GM23338 (cell line): Measurements from ENCODE around the gene SDHB. TPM values are rescaled to one million over a fixed set of nuclear protein-coding genes. Genes with fewer than 3 reads are reported as not detected.

ENCODE experiments used
- ATAC-seq: fragments of 200-7000 bp; cut with Tn5 transposase; 3 replicates; pipeline ENCODE4 v1.9.1; 2020
- DNase-seq: peaks from one replicate; pipeline ENCODE4 v3.0.0-alpha.2; 2015; ENCODE audit warnings: low spot score
- H2AFZ ChIP-seq: fragments of 200-600 bp; sonication (generic); 2 replicates; pipeline ENCODE4 v1.8.0; 2016; ENCODE audit warnings: antibody characterized with exemption, mild to moderate bottlenecking, moderate library complexity
- H3F3A ChIP-seq: fragments of 200-600 bp; sonication (generic); replicated peaks from 2 replicates; pipeline ENCODE4 v1.8.0; 2017; ENCODE audit warnings: antibody characterized with exemption, mixed run types, low read depth
- H3K27ac ChIP-seq: fragments of 200-600 bp; sonication (generic); 2 replicates; pipeline ENCODE4 v1.6.1; 2016; ENCODE audit warnings: low read depth
- H3K27me3 ChIP-seq: fragments of 200-600 bp; sonication (generic); 2 replicates; pipeline ENCODE4 v1.8.0; 2016; ENCODE audit warnings: mild to moderate bottlenecking, mixed run types, moderate library complexity; ENCODE audit not compliant: insufficient read depth
- H3K36me3 ChIP-seq: fragments of 200-600 bp; sonication (generic); 2 replicates; pipeline ENCODE4 v1.8.0; 2016; ENCODE audit warnings: mild to moderate bottlenecking; ENCODE audit not compliant: insufficient read depth
- H3K4me1 ChIP-seq: fragments of 200-600 bp; sonication (generic); 2 replicates; pipeline ENCODE4 v1.8.0; 2016; ENCODE audit warnings: mild to moderate bottlenecking, moderate library complexity; ENCODE audit not compliant: insufficient read depth
- H3K4me2 ChIP-seq: fragments of 200-600 bp; sonication (generic); 2 replicates; pipeline ENCODE4 v1.7.1; 2017; ENCODE audit warnings: mixed run types
- H3K4me3 ChIP-seq: fragments of 200-600 bp; sonication (generic); 2 replicates; pipeline ENCODE4 v1.6.1; 2016; ENCODE audit warnings: mixed run types
- H3K79me2 ChIP-seq: fragments of 200-600 bp; sonication (generic); replicated peaks from 2 replicates; pipeline ENCODE4 v1.8.0; 2017; ENCODE audit warnings: mild to moderate bottlenecking; ENCODE audit not compliant: insufficient read depth
- H3K9me2 ChIP-seq: fragments of 200-600 bp; sonication (generic); 2 replicates; pipeline ENCODE4 v1.8.0; 2017; ENCODE audit not compliant: insufficient read depth
- H4K20me1 ChIP-seq: fragments of 200-600 bp; sonication (generic); replicated peaks from 2 replicates; pipeline ENCODE4 v1.8.0; 2017; ENCODE audit warnings: mild to moderate bottlenecking; ENCODE audit not compliant: insufficient read depth
- H3K27ac Mint-ChIP-seq: 2 replicates; pipeline ENCODE4 v1.8.0; 2020; ENCODE audit warnings: inconsistent platforms, mild to moderate bottlenecking, moderate library complexity, mixed read lengths
- H3K27me3 Mint-ChIP-seq: 3 replicates; pipeline ENCODE4 v1.8.0; 2022; ENCODE audit warnings: low read depth, mild to moderate bottlenecking, moderate library complexity, mixed read lengths, inconsistent platforms; ENCODE audit not compliant: insufficient read depth, poor library complexity
- H3K36me3 Mint-ChIP-seq: 3 replicates; pipeline ENCODE4 v1.8.0; 2021; ENCODE audit warnings: low read depth, mild to moderate bottlenecking, inconsistent platforms, moderate library complexity, mixed read lengths
- H3K4me1 Mint-ChIP-seq: 3 replicates; pipeline ENCODE4 v1.8.0; 2020; ENCODE audit warnings: mild to moderate bottlenecking, inconsistent platforms, mixed read lengths
- H3K4me3 Mint-ChIP-seq: 3 replicates; pipeline ENCODE4 v1.8.0; 2021; ENCODE audit warnings: moderate library complexity, mild to moderate bottlenecking, inconsistent platforms, mixed read lengths
- H3K9me3 Mint-ChIP-seq: 3 replicates; pipeline ENCODE4 v1.8.0; 2020; ENCODE audit warnings: moderate library complexity, mild to moderate bottlenecking, inconsistent platforms, mixed read lengths
- CREB1 ChIP-seq: fragments of 250-450 bp; sonication (Bioruptor Pico); IDR thresholded peaks from 2 replicates; pipeline ENCODE4 v1.5.0; 2020; ENCODE audit warnings: low read depth, mild to moderate bottlenecking, moderate library complexity
- EZH2 ChIP-seq: fragments of 200-600 bp; sonication (generic); IDR thresholded peaks from one replicate; pipeline ENCODE4 v1.8.0; 2017; ENCODE audit warnings: antibody characterized with exemption, mild to moderate bottlenecking, low read depth; ENCODE audit not compliant: unreplicated experiment
- EZH2phosphoT487 ChIP-seq: fragments of 200-600 bp; sonication (generic); IDR thresholded peaks from one replicate; pipeline ENCODE4 v1.8.1; 2018; ENCODE audit warnings: antibody characterized with exemption; ENCODE audit not compliant: unreplicated experiment
- JUNB ChIP-seq: IDR thresholded peaks from one replicate; pipeline ENCODE4 v1.6.1; 2016; ENCODE audit warnings: antibody characterized with exemption; ENCODE audit not compliant: unreplicated experiment
- NANOG ChIP-seq: IDR thresholded peaks from 2 replicates; pipeline ENCODE4 v1.6.1; 2016; ENCODE audit warnings: antibody characterized with exemption, borderline replicate concordance
- POLR2AphosphoS5 ChIP-seq: IDR thresholded peaks from 2 replicates; pipeline ENCODE4 v1.6.1; 2016; ENCODE audit warnings: antibody characterized with exemption, low read depth
- STAT1 ChIP-seq: IDR thresholded peaks from one replicate; pipeline ENCODE4 v1.6.1; 2016; ENCODE audit warnings: antibody characterized with exemption; ENCODE audit not compliant: unreplicated experiment
- ZNF114 ChIP-seq: fragments of 250-450 bp; sonication (Bioruptor Pico); IDR thresholded peaks from 2 replicates; pipeline ENCODE4 v1.5.0; 2020; ENCODE audit warnings: mild to moderate bottlenecking, moderate library complexity
- ZNF331 ChIP-seq: fragments of 250-450 bp; sonication (Bioruptor Pico); IDR thresholded peaks from 2 replicates; pipeline ENCODE4 v1.5.0; 2020; ENCODE audit warnings: low read depth, mild to moderate bottlenecking, moderate library complexity
- polyA plus RNA-seq: library from polyadenylated mRNA; unstranded; fragments of >200 nt; fragmentation: Nextera tagmentation; extraction: Ambion mirVana; gene quantifications from 2 replicates; pipeline ENCODE4 v1.2.1, GENCODE V29; 2016
- total RNA-seq: library from RNA; depleted of rRNA; stranded (reverse); fragments of >200 nt; shearing (Covaris generic); gene quantifications from 2 replicates; pipeline ENCODE4 v1.2.3, GENCODE V29; 2014
- TF ChIP-seq, protein P1 (sequence below): fragments of 250-450 bp; sonication (Bioruptor Pico); IDR thresholded peaks from 2 replicates; pipeline ENCODE4 v1.5.0; 2020; ENCODE audit warnings: mild to moderate bottlenecking, moderate library complexity
- TF ChIP-seq, protein P2 (sequence below), 2 experiments: fragments of 200-600 bp in 1 of 2; sonication (generic) in 1 of 2; conservative IDR thresholded peaks; 2 replicates each; pipeline versions ENCODE4 v1.5.1 to v1.6.1; 2016 to 2017; ENCODE audit warnings: antibody characterized with exemption in 2 of 2, low read depth in 2 of 2, mild to moderate bottlenecking in 2 of 2, moderate library complexity in 1 of 2
- TF ChIP-seq, protein P3 (sequence below): IDR thresholded peaks from one replicate; pipeline ENCODE4 v1.6.1; 2018; ENCODE audit warnings: antibody characterized with exemption; ENCODE audit not compliant: unreplicated experiment
- TF ChIP-seq, protein P4 (sequence below): IDR thresholded peaks from 2 replicates; pipeline ENCODE4 v1.6.1; 2016; ENCODE audit warnings: antibody characterized with exemption

Gene SDHB
- total and polyA plus RNA-seq, 2 experiments from 2014 or later: 72.8 to 112 TPM

DNA sequence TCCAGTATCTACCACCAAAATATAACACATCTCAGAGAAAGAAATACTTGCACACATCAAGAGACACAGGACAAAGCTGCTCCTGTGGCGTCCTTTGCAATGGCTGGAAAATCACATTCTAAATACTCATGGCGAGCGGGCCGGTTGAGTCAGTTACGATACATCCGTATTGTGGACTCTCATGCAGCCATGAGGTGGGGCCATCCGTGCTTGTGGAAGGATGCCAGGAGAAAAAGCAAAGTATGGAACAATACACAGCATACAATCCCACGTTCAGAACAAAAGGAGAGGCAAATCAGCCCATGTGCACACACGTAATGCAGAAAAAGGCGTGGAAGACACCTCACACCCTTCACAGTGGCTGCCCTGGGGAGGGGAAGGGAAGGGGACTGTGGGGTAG is 55.2 kb downstream of the SDHB start (continued):
- TF ChIP-seq, protein P1, sequence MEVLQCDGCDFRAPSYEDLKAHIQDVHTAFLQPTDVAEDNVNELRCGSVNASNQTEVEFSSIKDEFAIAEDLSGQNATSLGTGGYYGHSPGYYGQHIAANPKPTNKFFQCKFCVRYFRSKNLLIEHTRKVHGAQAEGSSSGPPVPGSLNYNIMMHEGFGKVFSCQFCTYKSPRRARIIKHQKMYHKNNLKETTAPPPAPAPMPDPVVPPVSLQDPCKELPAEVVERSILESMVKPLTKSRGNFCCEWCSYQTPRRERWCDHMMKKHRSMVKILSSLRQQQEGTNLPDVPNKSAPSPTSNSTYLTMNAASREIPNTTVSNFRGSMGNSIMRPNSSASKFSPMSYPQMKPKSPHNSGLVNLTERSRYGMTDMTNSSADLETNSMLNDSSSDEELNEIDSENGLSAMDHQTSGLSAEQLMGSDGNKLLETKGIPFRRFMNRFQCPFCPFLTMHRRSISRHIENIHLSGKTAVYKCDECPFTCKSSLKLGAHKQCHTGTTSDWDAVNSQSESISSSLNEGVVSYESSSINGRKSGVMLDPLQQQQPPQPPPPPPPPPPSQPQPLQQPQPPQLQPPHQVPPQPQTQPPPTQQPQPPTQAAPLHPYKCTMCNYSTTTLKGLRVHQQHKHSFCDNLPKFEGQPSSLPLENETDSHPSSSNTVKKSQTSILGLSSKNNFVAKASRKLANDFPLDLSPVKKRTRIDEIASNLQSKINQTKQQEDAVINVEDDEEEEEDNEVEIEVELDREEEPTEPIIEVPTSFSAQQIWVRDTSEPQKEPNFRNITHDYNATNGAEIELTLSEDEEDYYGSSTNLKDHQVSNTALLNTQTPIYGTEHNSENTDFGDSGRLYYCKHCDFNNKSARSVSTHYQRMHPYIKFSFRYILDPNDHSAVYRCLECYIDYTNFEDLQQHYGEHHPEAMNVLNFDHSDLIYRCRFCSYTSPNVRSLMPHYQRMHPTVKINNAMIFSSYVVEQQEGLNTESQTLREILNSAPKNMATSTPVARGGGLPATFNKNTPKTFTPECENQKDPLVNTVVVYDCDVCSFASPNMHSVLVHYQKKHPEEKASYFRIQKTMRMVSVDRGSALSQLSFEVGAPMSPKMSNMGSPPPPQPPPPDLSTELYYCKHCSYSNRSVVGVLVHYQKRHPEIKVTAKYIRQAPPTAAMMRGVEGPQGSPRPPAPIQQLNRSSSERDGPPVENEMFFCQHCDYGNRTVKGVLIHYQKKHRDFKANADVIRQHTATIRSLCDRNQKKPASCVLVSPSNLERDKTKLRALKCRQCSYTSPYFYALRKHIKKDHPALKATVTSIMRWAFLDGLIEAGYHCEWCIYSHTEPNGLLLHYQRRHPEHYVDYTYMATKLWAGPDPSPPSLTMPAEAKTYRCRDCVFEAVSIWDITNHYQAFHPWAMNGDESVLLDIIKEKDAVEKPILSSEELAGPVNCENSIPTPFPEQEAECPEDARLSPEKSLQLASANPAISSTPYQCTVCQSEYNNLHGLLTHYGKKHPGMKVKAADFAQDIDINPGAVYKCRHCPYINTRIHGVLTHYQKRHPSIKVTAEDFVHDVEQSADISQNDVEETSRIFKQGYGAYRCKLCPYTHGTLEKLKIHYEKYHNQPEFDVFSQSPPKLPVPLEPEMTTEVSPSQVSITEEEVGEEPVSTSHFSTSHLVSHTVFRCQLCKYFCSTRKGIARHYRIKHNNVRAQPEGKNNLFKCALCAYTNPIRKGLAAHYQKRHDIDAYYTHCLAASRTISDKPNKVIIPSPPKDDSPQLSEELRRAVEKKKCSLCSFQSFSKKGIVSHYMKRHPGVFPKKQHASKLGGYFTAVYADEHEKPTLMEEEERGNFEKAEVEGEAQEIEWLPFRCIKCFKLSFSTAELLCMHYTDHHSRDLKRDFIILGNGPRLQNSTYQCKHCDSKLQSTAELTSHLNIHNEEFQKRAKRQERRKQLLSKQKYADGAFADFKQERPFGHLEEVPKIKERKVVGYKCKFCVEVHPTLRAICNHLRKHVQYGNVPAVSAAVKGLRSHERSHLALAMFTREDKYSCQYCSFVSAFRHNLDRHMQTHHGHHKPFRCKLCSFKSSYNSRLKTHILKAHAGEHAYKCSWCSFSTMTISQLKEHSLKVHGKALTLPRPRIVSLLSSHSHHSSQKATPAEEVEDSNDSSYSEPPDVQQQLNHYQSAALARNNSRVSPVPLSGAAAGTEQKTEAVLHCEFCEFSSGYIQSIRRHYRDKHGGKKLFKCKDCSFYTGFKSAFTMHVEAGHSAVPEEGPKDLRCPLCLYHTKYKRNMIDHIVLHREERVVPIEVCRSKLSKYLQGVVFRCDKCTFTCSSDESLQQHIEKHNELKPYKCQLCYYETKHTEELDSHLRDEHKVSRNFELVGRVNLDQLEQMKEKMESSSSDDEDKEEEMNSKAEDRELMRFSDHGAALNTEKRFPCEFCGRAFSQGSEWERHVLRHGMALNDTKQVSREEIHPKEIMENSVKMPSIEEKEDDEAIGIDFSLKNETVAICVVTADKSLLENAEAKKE (CRISPR knock-in tag): no peak

DNA sequence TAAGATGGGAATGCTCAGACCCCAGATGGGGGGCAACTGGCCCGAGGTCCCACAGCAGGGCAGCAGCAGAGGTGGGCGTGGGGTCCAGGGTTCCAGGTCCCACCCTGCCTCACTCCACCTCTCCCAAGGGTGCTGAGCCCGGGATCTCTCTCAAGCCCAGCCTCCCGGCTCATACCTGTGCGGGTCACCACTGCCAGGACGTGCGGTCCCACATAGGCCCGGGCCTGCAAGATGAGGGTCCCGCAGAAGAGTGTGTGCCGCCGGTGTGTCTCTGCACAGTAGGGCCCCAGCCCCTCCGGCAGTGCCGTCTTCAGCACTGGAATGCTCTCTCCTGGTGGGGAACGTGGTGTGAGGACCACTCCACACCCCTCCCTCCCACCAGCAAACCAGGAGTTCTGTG is 57.0 kb downstream of the SDHB start:
- Histone ChIP-seq H4K20me1 (no peaks in the 10 kb centered on the region; the same call in 1 of the 2 replicates), H3K36me3 (no peaks in the 10 kb centered on the region; the same call in 1 of the 2 replicates)
- TF ChIP-seq ZNF331 (CRISPR knock-in tag) (no peak), EZH2 (no peak), STAT1 (no peak), NANOG (no peak), JUNB (no peak), POLR2AphosphoS5 (no peak), CREB1 (CRISPR knock-in tag) (no peak), EZH2phosphoT487 (no peak), ZNF114 (CRISPR knock-in tag) (no peak)
- TF ChIP-seq, protein P2, sequence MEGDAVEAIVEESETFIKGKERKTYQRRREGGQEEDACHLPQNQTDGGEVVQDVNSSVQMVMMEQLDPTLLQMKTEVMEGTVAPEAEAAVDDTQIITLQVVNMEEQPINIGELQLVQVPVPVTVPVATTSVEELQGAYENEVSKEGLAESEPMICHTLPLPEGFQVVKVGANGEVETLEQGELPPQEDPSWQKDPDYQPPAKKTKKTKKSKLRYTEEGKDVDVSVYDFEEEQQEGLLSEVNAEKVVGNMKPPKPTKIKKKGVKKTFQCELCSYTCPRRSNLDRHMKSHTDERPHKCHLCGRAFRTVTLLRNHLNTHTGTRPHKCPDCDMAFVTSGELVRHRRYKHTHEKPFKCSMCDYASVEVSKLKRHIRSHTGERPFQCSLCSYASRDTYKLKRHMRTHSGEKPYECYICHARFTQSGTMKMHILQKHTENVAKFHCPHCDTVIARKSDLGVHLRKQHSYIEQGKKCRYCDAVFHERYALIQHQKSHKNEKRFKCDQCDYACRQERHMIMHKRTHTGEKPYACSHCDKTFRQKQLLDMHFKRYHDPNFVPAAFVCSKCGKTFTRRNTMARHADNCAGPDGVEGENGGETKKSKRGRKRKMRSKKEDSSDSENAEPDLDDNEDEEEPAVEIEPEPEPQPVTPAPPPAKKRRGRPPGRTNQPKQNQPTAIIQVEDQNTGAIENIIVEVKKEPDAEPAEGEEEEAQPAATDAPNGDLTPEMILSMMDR (conservative IDR thresholded peaks at IDR 0.05; ENCODE audit: low read depth in 2 of 2): no peak
- TF ChIP-seq, protein P3, sequence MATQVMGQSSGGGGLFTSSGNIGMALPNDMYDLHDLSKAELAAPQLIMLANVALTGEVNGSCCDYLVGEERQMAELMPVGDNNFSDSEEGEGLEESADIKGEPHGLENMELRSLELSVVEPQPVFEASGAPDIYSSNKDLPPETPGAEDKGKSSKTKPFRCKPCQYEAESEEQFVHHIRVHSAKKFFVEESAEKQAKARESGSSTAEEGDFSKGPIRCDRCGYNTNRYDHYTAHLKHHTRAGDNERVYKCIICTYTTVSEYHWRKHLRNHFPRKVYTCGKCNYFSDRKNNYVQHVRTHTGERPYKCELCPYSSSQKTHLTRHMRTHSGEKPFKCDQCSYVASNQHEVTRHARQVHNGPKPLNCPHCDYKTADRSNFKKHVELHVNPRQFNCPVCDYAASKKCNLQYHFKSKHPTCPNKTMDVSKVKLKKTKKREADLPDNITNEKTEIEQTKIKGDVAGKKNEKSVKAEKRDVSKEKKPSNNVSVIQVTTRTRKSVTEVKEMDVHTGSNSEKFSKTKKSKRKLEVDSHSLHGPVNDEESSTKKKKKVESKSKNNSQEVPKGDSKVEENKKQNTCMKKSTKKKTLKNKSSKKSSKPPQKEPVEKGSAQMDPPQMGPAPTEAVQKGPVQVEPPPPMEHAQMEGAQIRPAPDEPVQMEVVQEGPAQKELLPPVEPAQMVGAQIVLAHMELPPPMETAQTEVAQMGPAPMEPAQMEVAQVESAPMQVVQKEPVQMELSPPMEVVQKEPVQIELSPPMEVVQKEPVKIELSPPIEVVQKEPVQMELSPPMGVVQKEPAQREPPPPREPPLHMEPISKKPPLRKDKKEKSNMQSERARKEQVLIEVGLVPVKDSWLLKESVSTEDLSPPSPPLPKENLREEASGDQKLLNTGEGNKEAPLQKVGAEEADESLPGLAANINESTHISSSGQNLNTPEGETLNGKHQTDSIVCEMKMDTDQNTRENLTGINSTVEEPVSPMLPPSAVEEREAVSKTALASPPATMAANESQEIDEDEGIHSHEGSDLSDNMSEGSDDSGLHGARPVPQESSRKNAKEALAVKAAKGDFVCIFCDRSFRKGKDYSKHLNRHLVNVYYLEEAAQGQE: no peak
- TF ChIP-seq, protein P4, sequence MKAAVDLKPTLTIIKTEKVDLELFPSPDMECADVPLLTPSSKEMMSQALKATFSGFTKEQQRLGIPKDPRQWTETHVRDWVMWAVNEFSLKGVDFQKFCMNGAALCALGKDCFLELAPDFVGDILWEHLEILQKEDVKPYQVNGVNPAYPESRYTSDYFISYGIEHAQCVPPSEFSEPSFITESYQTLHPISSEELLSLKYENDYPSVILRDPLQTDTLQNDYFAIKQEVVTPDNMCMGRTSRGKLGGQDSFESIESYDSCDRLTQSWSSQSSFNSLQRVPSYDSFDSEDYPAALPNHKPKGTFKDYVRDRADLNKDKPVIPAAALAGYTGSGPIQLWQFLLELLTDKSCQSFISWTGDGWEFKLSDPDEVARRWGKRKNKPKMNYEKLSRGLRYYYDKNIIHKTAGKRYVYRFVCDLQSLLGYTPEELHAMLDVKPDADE: no peak

More for the DNA sequence above, 57.0 kb downstream of the SDHB start:
- Mint-ChIP-seq H3K4me1 (no peaks in the 10 kb centered on the region), H3K9me3 (no peaks in the 10 kb centered on the region), H3K36me3 (peaks cover 24% of the 10 kb centered on the region), H3K4me3 (no peak overlapping the region), H3K27ac (no peak overlapping the region), H3K27me3 (peaks cover 7% of the 10 kb centered on the region)
- no peak overlapping the region for H3K27ac ChIP-seq
- no peaks in the 10 kb centered on the region for H3K9me2 ChIP-seq
- H3K4me2 ChIP-seq: no peak overlapping the region
- ATAC-seq: no peak
- H2AFZ ChIP-seq: no peak overlapping the region
- no peaks in the 10 kb centered on the region for H3F3A ChIP-seq
- no peak overlapping the region for H3K4me3 ChIP-seq
- H3K27me3 ChIP-seq: no peaks in the 10 kb centered on the region
- DNase-seq: no peak
- no peaks in the 10 kb centered on the region for H3K4me1 ChIP-seq
- no peaks in the 10 kb centered on the region for H3K79me2 ChIP-seq
